Fibroblast of the conjunctiva (primary cell): Measurements from ENCODE around the gene NPTXR.

Experiments used
- DNase-seq: peaks from one replicate; pipeline ENCODE4 v3.0.0-alpha.2; 2010; ENCODE audit warnings: low read depth

Gene NPTXR

GRCh38 chr22:38770257-38770949, 73.4 kb downstream of the NPTXR start:
- no peak for DNase-seq
